ELF-1 (cell line): Measurements from ENCODE around the gene AMBRA1.
"Not testable (repeated sequence)": the region's sequence is repeated elsewhere in the genome, so short reads cannot be mapped to it uniquely, and the experiment has no call there.

Experiments used
- DNase-seq: peaks from one replicate; pipeline ENCODE4 v3.0.0-alpha.2; 2016; ENCODE audit warnings: low read depth, low spot score

The AMBRA1 gene

GRCh38 chr11:46383974-46384701, 209.7 kb downstream of the AMBRA1 start:
- DNase-seq: no peak

- DNase-seq: no peak
These were observed 210.4 kb downstream of the AMBRA1 start for GRCh38 chr11:46383404-46383758.

- peak; percentile 76 for DNase-seq
These were observed 211.0 kb downstream of the AMBRA1 start for GRCh38 chr11:46382646-46383403.

GRCh38 chr11:46381819-46382645, 211.8 kb downstream of the AMBRA1 start:
- DNase-seq: peak; percentile 65

GRCh38 chr11:46381048-46381818, 212.6 kb downstream of the AMBRA1 start, which contains the start of gene MDK:
TSS of gene MDK (plus strand) at chr11:46381669. CDS start at chr11:46382058, 389 bp downstream.
- DNase-seq: no peak

GRCh38 chr11:46380340-46381047, 213.3 kb downstream of the AMBRA1 start:
- DNase-seq: peak; percentile 95

- peak; percentile 98 for DNase-seq
These were observed 214.1 kb downstream of the AMBRA1 start for GRCh38 chr11:46379482-46380293.

GRCh38 chr11:46378811-46379481, 214.9 kb downstream of the AMBRA1 start:
- DNase-seq: peak; percentile 18

GRCh38 chr11:46378296-46378695, 215.5 kb downstream of the AMBRA1 start:
- no peak for DNase-seq

- DNase-seq: no peak
These were observed 216.0 kb downstream of the AMBRA1 start for GRCh38 chr11:46377831-46378230.

GRCh38 chr11:46377290-46377689, 216.5 kb downstream of the AMBRA1 start:
- no peak for DNase-seq

- DNase-seq: no peak
These were observed 217.4 kb downstream of the AMBRA1 start for GRCh38 chr11:46376258-46377050.

GRCh38 chr11:46375392-46376101, 218.3 kb downstream of the AMBRA1 start:
- no peak for DNase-seq

GRCh38 chr11:46374815-46375214, 219.0 kb downstream of the AMBRA1 start:
- no peak for DNase-seq

- DNase-seq: no peak
These were observed 219.8 kb downstream of the AMBRA1 start for GRCh38 chr11:46373787-46374740.

- not testable (repeated sequence) for DNase-seq
These were observed 221.3 kb downstream of the AMBRA1 start for GRCh38 chr11:46372501-46372900.

GRCh38 chr11:46372086-46372485, 221.7 kb downstream of the AMBRA1 start:
- DNase-seq: no peak
